ENCODE results near the gene ARL10. TPM values are rescaled to one million over a fixed set of nuclear protein-coding genes. Genes with fewer than 3 reads are reported as not detected.

The ARL10 gene
- total RNA-seq, 4 donors from 2014 or later, result 1.1 to 4.9 (median 2.6) TPM

GRCh38 chr5:176352116-176352878, 13.0 kb upstream of the ARL10 start:
- intact Hi-C loops (cut with DNase I; ENCODE audit: low total_unique reads) (no loop called here), in situ Hi-C loops (cut with MboI; ENCODE audit: low pct_ligation_motif_present in 1 of 4, low pct_unique_long_range_greater_than_20kb in 1 of 4, low sequenced_read_pairs in 3 of 4) (no loop called here)
- DNase-seq, result no peak
- Histone ChIP-seq H3K9me3 (no peaks in the 10 kb centered on the region), H3K27me3 (no peaks in the 10 kb centered on the region), H3K4me3 (no peak overlapping the region), H3K4me1 (no peaks in the 10 kb centered on the region), H3K27ac (no peak overlapping the region), H3K36me3 (peaks cover 0 to 63% (median 30%) of the 10 kb centered on the region in 4 donors)
- 90% methylated on average over 5 of the region's 5 CpGs; no CpG with 5 or more reads in 1 of the 2 donors for WGBS, 2 donors (ENCODE audit: low coverage in 1 of 2)
- TF ChIP-seq EP300 (IDR thresholded peaks at IDR 0.05; ENCODE audit: low read depth), result no peak
- TF ChIP-seq POLR2AphosphoS5 (IDR thresholded peaks at IDR 0.05), result no peak
- TF ChIP-seq CTCF (IDR thresholded peaks at IDR 0.05), result no peak
- TF ChIP-seq POLR2A (IDR thresholded peaks at IDR 0.05), result no peak

GRCh38 chr5:176353533-176353932, 11.8 kb upstream of the ARL10 start:
- DNase-seq, result no peak
- Histone ChIP-seq H3K4me1 (no peaks in the 10 kb centered on the region), H3K4me3 (no peak overlapping the region), H3K36me3 (peaks cover 0 to 55% (median 24%) of the 10 kb centered on the region in 4 donors), H3K9me3 (no peaks in the 10 kb centered on the region), H3K27me3 (no peaks in the 10 kb centered on the region), H3K27ac (no peak overlapping the region)
- TF ChIP-seq POLR2AphosphoS5 (IDR thresholded peaks at IDR 0.05) (no peak), CTCF (IDR thresholded peaks at IDR 0.05) (no peak), POLR2A (IDR thresholded peaks at IDR 0.05) (no peak), EP300 (IDR thresholded peaks at IDR 0.05; ENCODE audit: low read depth) (no peak)
- 95% methylated on average over 4 of the region's 4 CpGs; no CpG with 5 or more reads in 1 of the 2 donors for WGBS, 2 donors (ENCODE audit: low coverage in 1 of 2)
- intact Hi-C loops (cut with DNase I; ENCODE audit: low total_unique reads) (no loop called here), in situ Hi-C loops (cut with MboI; ENCODE audit: low pct_ligation_motif_present in 1 of 4, low pct_unique_long_range_greater_than_20kb in 1 of 4, low sequenced_read_pairs in 3 of 4) (no loop called here)

- peaks cover 0 to 15% (median 7%) of the 10 kb centered on the region in 4 donors for H3K4me1 ChIP-seq
- WGBS, 2 donors (ENCODE audit: low coverage in 1 of 2), result 88 to 90% methylated on average over 9 to 16 of the region's 16 CpGs
- H3K36me3 ChIP-seq, result peaks cover 0 to 41% (median 19%) of the 10 kb centered on the region in 4 donors
- no peaks in the 10 kb centered on the region for H3K9me3 ChIP-seq
- no peaks in the 10 kb centered on the region for H3K27me3 ChIP-seq
- H3K4me3 ChIP-seq, result no peak overlapping the region
- H3K27ac ChIP-seq, result no peak overlapping the region
- no peak for TF ChIP-seq POLR2AphosphoS5 (IDR thresholded peaks at IDR 0.05)
- TF ChIP-seq CTCF (IDR thresholded peaks at IDR 0.05), result no peak
- no peak for TF ChIP-seq EP300 (IDR thresholded peaks at IDR 0.05; ENCODE audit: low read depth)
- TF ChIP-seq POLR2A (IDR thresholded peaks at IDR 0.05), result no peak
- intact Hi-C loops (cut with DNase I; ENCODE audit: low total_unique reads), result no loop called here
- in situ Hi-C loops (cut with MboI; ENCODE audit: low pct_ligation_motif_present in 1 of 4, low pct_unique_long_range_greater_than_20kb in 1 of 4, low sequenced_read_pairs in 3 of 4), result no loop called here
- DNase-seq, result no peak
Measured at GRCh38 chr5:176355400-176356178, 9.7 kb upstream of the ARL10 start.

GRCh38 chr5:176356179-176356566, 9.1 kb upstream of the ARL10 start:
- in situ Hi-C loops (cut with MboI; ENCODE audit: low pct_ligation_motif_present in 1 of 4, low pct_unique_long_range_greater_than_20kb in 1 of 4, low sequenced_read_pairs in 3 of 4), result no loop called here

More at GRCh38 chr5:176356179-176356566, 9.1 kb upstream of the ARL10 start:
- Histone ChIP-seq H3K36me3 (peaks cover 0 to 36% (median 17%) of the 10 kb centered on the region in 4 donors), H3K27ac (no peak overlapping the region), H3K9me3 (no peaks in the 10 kb centered on the region), H3K4me1 (peaks cover 0 to 17% (median 9%) of the 10 kb centered on the region in 4 donors), H3K27me3 (no peaks in the 10 kb centered on the region), H3K4me3 (no peak overlapping the region)
- intact Hi-C loops (cut with DNase I; ENCODE audit: low total_unique reads), result no loop called here
- no peak for DNase-seq
- WGBS, 2 donors (ENCODE audit: low coverage in 1 of 2), result 93 to 97% methylated on average over 3 of the region's 3 CpGs
- TF ChIP-seq POLR2A (IDR thresholded peaks at IDR 0.05) (no peak), CTCF (IDR thresholded peaks at IDR 0.05) (no peak), POLR2AphosphoS5 (IDR thresholded peaks at IDR 0.05) (no peak), EP300 (IDR thresholded peaks at IDR 0.05; ENCODE audit: low read depth) (no peak)
